ENCODE measurements around the gene XRCC1.
"Not testable (repeated sequence)": the region's sequence is repeated elsewhere in the genome, so short reads cannot be mapped to it uniquely, and the experiment has no call there.

DNA sequence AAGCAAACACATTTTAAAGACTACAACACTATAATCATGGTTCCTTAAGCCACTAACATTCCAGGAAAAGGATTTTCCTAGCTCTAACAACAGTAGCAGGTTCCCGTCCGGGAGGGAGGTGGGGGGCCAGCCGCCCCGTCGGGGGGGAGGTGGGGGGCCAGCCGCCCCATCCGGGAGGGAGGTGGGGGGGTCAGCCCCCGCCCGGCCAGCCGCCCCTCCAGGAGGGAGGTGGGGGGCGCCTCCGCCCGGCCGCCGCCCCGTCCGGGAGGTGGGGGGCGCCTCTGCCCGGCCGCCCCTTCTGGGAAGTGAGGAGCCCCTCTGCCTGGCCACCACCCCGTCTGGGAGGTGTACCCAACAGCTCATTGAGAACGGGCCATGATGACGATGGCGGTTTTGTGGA, 27.4 kb downstream of the XRCC1 start:
- TF ChIP-seq MXI1 (IDR thresholded peaks at IDR 0.05; ENCODE audit: borderline replicate concordance, low read depth, low read length); SMC3 (IDR thresholded peaks at IDR 0.05; ENCODE audit: low read depth, low read length): not testable (repeated sequence)
